Kasumi-1 (cell line): Measurements from ENCODE around the gene BMP6.

Source experiments
- DNase-seq, 2 experiments: peaks; one replicate each; lab custom pipeline; 2025; lab: John Stamatoyannopoulos, UW

Gene BMP6

GRCh38 chr6:7832904-7833750 is 107.2 kb downstream of the BMP6 start:
- DNase-seq = no peak

GRCh38 chr6:7833751-7834070 is 107.8 kb downstream of the BMP6 start:
- no peak for DNase-seq

- no peak for DNase-seq
Observed at GRCh38 chr6:7836371-7837026, 110.6 kb downstream of the BMP6 start.

DNA sequence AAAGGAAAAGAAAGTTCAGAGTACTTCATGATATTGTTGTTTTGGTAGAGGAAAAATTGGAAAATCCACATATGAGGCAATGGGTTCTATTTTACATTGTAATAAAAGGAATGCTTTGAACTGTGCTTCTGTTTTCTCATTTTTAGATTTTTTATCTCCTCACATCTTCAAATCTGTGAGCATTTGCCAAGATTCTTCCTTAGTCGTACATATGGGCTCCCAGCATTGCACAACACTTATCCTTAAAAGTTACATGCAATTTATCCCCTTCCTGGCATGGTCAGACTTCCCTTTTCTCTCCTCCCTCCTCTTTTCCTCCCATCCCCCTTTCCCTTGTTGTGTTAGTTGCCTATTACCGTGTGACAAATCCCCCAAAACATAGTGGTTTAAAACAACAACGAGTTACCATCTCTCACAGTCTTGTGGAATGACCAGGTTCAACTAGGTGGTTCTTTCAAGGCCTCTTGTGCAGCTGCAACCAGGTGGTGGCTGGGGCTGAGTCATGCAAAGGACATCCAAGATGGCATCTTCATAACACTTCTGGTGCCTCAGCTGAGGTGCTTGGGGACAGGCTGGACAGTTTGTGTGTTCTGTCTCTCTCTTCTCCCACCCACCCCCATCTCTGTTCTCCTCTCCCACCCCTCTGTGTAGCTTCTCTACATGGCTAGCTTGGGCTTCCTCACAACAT is 116.0 kb downstream of the BMP6 start:
- DNase-seq = no peak

GRCh38 chr6:7846966-7847818 is 121.3 kb downstream of the BMP6 start:
- no peak for DNase-seq

DNA sequence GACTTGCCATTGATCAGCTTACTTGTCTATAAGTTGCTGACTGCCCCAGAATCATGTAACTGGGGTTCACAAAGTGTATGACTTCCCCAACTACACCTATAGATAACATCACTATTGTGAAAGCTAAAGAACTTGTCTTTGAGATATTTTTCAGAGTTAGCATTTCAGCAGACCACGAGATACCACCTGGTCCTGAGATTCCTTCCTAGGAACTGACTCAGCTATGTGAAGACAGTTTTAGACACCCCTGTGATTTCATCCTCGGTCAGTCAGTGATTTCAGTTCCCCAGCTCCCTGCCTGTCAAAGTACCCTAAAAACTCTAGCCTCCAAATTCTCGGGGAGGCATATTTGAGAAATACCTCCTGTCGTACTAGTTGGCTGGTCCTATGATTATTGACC is 122.3 kb downstream of the BMP6 start:
- no peak for DNase-seq

GRCh38 chr6:7851780-7852179 is 125.9 kb downstream of the BMP6 start:
- no peak for DNase-seq

GRCh38 chr6:7859591-7859990 is 133.7 kb downstream of the BMP6 start:
- no peak for DNase-seq

- no peak for DNase-seq
Observed at GRCh38 chr6:7865781-7866180, 139.9 kb downstream of the BMP6 start.

DNA sequence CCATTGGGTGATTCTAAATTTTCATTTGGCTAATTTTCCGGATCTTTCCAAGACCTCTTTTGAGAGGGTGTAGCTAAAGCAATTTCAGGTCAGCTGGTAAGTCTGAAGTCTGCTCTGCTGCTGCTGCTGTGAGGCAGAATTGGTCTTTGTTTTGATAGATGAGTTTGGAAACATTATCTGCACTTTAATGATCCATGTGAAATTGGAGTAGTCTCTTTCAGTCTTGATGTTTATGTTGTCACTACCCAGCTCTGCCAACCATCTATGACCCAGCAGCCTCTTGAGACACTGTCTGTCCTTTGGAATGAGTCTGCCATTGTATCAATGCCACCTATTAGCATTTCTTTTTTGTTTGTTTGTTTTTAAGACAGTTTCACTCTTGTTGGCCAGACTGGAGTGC is 140.6 kb downstream of the BMP6 start:
- DNase-seq = no peak

DNA sequence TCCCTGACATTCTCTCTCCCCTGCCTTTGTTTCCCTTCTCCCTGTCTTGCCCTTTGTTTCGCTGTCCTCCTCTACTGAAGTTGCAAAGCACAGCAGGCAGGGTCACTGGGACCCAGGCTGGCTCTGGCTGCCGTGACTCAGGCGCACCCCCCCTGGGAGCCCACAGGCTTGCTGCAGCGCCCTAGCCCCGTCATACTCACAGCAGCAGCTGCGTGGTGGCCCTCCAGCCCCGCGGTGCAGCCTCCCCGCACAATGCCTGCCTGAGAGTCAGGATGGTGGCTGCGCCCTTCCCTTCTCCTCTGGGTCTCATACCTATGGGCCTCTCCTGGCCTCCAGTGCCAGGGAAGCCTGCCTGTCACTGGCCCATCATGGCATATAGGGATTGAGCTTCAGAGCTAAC is 143.0 kb downstream of the BMP6 start:
- DNase-seq = no peak

DNA sequence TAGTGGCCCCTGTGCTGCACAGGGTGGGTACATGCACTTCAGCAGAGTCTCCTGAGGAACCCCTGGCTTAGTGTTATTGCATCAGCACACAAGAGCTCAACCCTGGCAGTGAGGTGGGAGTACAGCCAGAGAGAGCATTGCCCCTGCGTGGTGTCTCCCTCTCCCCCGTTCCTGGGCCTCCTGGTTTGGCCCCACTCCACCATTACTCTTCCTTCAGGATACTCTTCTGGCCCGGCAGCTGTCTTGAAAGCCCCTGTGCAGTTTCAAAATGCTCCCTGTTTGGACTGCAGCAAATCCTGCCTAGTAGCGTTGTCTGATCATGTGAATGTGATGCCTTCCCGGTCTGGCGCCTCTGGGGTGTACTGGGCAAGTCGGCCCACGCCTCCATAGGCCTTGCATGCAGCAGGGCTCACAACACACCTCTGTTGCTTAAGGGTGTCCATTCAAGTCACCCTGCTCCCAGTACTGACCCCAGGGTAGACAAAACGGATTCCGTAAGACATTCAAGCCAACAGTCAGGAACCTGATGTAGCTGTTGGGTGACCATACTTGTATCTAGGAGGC is 152.6 kb downstream of the BMP6 start:
- no peak for DNase-seq

- DNase-seq = no peak
Observed at GRCh38 chr6:7879043-7879442, 153.1 kb downstream of the BMP6 start.

DNA sequence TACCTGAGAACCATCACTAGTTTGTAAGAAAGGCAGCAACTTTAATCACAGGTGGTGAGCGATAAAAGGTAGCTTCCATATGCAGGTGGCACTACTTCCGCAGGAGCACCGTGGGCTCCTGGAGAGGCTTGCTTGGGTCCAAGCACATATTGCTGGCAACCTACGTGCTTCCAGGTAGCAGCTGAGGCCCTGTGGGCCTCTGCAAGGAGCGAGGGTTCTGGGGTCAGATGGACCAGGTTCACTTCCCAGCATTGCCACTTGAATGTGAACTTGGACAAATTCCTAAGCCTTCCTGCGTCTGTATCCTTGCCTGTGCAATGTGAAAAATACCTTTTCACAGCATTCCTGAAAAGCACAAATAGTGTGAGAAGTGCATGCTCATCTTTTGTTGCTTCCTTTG is 153.7 kb downstream of the BMP6 start:
- no peak for DNase-seq

DNA sequence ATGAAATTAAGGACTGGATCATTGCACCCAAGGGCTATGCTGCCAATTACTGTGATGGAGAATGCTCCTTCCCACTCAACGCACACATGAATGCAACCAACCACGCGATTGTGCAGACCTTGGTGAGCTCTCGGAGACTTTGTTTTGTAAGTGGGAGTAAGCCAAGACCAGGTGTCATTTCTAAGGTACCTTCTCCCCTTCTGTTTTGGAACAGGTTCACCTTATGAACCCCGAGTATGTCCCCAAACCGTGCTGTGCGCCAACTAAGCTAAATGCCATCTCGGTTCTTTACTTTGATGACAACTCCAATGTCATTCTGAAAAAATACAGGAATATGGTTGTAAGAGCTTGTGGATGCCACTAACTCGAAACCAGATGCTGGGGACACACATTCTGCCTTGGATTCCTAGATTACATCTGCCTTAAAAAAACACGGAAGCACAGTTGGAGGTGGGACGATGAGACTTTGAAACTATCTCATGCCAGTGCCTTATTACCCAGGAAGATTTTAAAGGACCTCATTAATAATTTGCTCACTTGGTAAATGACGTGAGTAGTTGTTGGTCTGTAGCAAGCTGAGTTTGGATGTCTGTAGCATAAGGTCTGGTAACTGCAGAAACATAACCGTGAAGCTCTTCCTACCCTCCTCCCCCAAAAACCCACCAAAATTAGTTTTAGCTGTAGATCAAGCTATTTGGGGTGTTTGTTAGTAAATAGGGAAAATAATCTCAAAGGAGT is 154.2 kb downstream of the BMP6 start:
- no peak for DNase-seq

GRCh38 chr6:7880718-7881107 is 154.8 kb downstream of the BMP6 start:
- peak in 1 of 2 experiments; percentile 3 for DNase-seq

DNA sequence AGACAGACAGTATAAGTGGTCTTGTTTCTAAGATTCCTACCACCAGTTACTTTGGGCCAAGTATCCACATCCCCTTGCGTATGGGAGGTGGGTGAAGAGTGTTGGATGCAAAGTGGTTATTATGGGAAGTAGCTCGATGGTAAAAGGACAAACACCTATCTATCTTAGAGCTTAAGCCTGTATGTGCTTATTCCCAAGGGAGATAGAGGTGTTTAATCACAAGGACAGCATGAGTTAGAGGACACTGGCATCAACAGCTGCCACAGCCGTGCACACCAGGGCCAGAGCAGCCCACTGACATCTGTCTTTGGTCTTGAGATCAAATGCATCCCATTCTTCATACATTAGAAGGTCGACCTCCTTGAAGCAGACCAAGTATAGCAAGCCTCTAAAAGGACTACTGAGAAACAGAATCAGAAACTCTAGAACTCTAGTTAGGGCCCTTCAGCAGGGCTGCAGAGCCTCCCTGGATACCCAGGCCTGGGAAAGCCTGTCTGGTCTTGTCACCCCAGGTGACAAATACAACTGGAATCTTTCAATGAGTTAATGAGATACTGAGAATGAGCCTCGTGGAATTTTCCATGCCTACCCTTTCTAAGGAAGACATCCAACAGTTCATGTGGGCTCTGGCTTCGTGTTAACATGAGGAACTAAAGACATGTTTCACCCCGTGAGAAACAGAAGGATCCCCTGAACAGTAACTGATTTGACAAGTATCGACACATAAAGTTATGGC is 156.0 kb downstream of the BMP6 start:
- no peak for DNase-seq

GRCh38 chr6:7882505-7883257 is 156.8 kb downstream of the BMP6 start:
- DNase-seq = no peak

- DNase-seq = no peak
Observed at GRCh38 chr6:7883381-7883780, 157.5 kb downstream of the BMP6 start.

DNA sequence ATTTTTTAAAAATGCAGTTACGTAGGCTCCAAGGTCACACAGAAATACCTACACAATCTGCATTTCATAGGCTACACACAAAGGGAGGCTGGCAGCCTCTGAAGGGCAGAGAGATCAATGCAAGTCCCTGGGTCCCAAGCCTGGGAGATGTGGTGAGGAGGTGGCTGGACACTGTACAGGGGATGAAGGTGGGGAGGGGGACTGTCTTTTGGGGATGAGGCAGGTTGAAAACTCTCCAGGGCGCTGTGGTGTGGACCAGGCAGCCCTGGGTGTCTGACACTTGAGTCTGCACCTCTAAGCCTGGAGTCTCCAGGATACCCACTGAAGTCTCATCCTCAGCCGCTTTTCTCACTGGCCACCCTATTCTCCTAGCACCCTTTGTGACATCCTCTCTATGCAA is 160.2 kb downstream of the BMP6 start:
- DNase-seq = no peak
